Mesenchymal stem cell (in vitro differentiated cells and primary cell): Measurements from ENCODE around the gene TMEM140.

Source experiments
- DNase-seq: peaks from one replicate; pipeline ENCODE4 v3.0.0-alpha.2; 2013
- H2AFZ ChIP-seq: one replicate; pipeline ENCODE4 v1.6.1; 2013; ENCODE audit warnings: low read depth, mild to moderate bottlenecking, control low read depth, inconsistent platforms, low read length, moderate library complexity
- H2AK5ac ChIP-seq: 2 replicates; pipeline ENCODE4 v1.6.1; 2013; ENCODE audit warnings: low read length, moderate library complexity, mild to moderate bottlenecking, inconsistent platforms; ENCODE audit not compliant: severe bottlenecking
- H2BK120ac ChIP-seq: one replicate; pipeline ENCODE4 v1.6.1; 2013; ENCODE audit warnings: low read depth, mild to moderate bottlenecking, inconsistent platforms, low read length, moderate library complexity
- H2BK12ac ChIP-seq, 2 experiments: one replicate each; pipeline ENCODE4 v1.6.1; 2013; ENCODE audit warnings: inconsistent platforms in 2 of 2, low read length in 2 of 2, mild to moderate bottlenecking in 2 of 2, moderate library complexity in 2 of 2, control low read depth in 1 of 2
- H2BK15ac ChIP-seq: one replicate; pipeline ENCODE4 v1.6.1; 2013; ENCODE audit warnings: mild to moderate bottlenecking, low read depth, inconsistent platforms; ENCODE audit not compliant: poor library complexity, severe bottlenecking
- H2BK5ac ChIP-seq: 2 replicates; pipeline ENCODE4 v1.6.1; 2013; ENCODE audit warnings: low read depth, mild to moderate bottlenecking, low read length, control low read depth, inconsistent platforms; ENCODE audit not compliant: poor library complexity, severe bottlenecking
- H3K14ac ChIP-seq, 2 experiments: one replicate each; pipeline ENCODE4 v1.6.1; 2013; ENCODE audit warnings: inconsistent platforms in 2 of 2, low read length in 2 of 2, control low read depth in 1 of 2, mild to moderate bottlenecking in 1 of 2, moderate library complexity in 1 of 2
- H3K18ac ChIP-seq, 2 experiments: one replicate each; pipeline ENCODE4 v1.6.1; 2013; ENCODE audit warnings: inconsistent platforms in 2 of 2, low read length in 2 of 2, control low read depth in 1 of 2, low read depth in 1 of 2, mild to moderate bottlenecking in 1 of 2
- H3K23ac ChIP-seq, 2 experiments: one replicate each; pipeline ENCODE4 v1.6.1; 2013; ENCODE audit warnings: inconsistent platforms in 2 of 2, low read length in 2 of 2, mild to moderate bottlenecking in 2 of 2, moderate library complexity in 2 of 2, control low read depth in 1 of 2
- H3K27ac ChIP-seq: 2 replicates; pipeline ENCODE4 v1.5.1; 2013; ENCODE audit warnings: mild to moderate bottlenecking, moderate library complexity, low read length, control low read depth, inconsistent platforms; ENCODE audit not compliant: poor library complexity, severe bottlenecking
- H3K27me3 ChIP-seq, 2 experiments: 2 replicates each; pipeline versions ENCODE4 v1.6.1 to v1.7.0; 2013; ENCODE audit warnings: low read length in 2 of 2, mild to moderate bottlenecking in 2 of 2, moderate library complexity in 2 of 2, control low read depth in 1 of 2, inconsistent platforms in 1 of 2; ENCODE audit not compliant: control insufficient read depth in 1 of 2, insufficient read depth in 1 of 2
- H3K36me3 ChIP-seq, 2 experiments: 2 replicates each; pipeline versions ENCODE4 v1.6.1 to v1.7.0; 2013; ENCODE audit warnings: low read length in 2 of 2, control low read depth in 1 of 2, inconsistent platforms in 1 of 2, low read depth in 1 of 2, mild to moderate bottlenecking in 1 of 2; ENCODE audit not compliant: insufficient read depth in 2 of 2, control insufficient read depth in 1 of 2
- H3K4ac ChIP-seq, 2 experiments: one replicate each; pipeline ENCODE4 v1.6.1; 2013; ENCODE audit warnings: inconsistent platforms in 2 of 2, low read length in 2 of 2, mild to moderate bottlenecking in 2 of 2, moderate library complexity in 2 of 2, control low read depth in 1 of 2, low read depth in 1 of 2
- H3K4me1 ChIP-seq: 2 replicates; pipeline ENCODE4 v1.6.1; 2013; ENCODE audit warnings: low read depth, low read length, control low read depth; ENCODE audit not compliant: control insufficient read depth, insufficient read depth
- H3K4me2 ChIP-seq: 2 replicates; pipeline ENCODE4 v1.6.1; 2013; ENCODE audit warnings: low read length, mild to moderate bottlenecking, inconsistent platforms; ENCODE audit not compliant: poor library complexity, severe bottlenecking
- H3K4me3 ChIP-seq, 2 experiments: 2 replicates each; pipeline versions ENCODE4 v1.5.1 to v1.7.0; 2013; ENCODE audit warnings: low read length in 2 of 2, mild to moderate bottlenecking in 2 of 2, control low read depth in 1 of 2, low read depth in 1 of 2; ENCODE audit not compliant: insufficient read depth in 1 of 2
- H3K79me1 ChIP-seq: replicated peaks from 2 replicates; pipeline ENCODE4 v1.6.1; 2013; ENCODE audit warnings: mild to moderate bottlenecking, control low read depth, low read length, inconsistent platforms; ENCODE audit not compliant: poor library complexity, severe bottlenecking
- H3K9ac ChIP-seq: 2 replicates; pipeline ENCODE4 v1.7.0; 2013; ENCODE audit warnings: mild to moderate bottlenecking, low read length, moderate library complexity
- H3K9me3 ChIP-seq: 2 replicates; pipeline ENCODE4 v1.7.0; 2013; ENCODE audit warnings: mild to moderate bottlenecking, low read length; ENCODE audit not compliant: control insufficient read depth
- H4K8ac ChIP-seq: one replicate; pipeline ENCODE4 v1.6.1; 2013; ENCODE audit warnings: inconsistent platforms, mild to moderate bottlenecking, low read length, moderate library complexity
- H4K91ac ChIP-seq: one replicate; pipeline ENCODE4 v1.6.1; 2013; ENCODE audit warnings: mild to moderate bottlenecking, low read length, inconsistent platforms
- WGBS: methylation state at CpG from one replicate; pipeline ENCODE4 v1.1.7; 2013; ENCODE audit warnings: mixed read lengths; 5-methylcytosine and 5-hydroxymethylcytosine counted together

Gene TMEM140

GRCh38 chr7:135167365-135167917, 19.6 kb downstream of the TMEM140 start:
- no peak for DNase-seq
- H2BK12ac ChIP-seq: no peak overlapping the region
- no peak overlapping the region for H2BK15ac ChIP-seq
- peak overlapping the region in 1 of 2 experiments; percentile 28 for H3K4me3 ChIP-seq
- H2AFZ ChIP-seq: no peak overlapping the region
- H3K18ac ChIP-seq: no peak overlapping the region
- no peaks in the 10 kb centered on the region for H3K9me3 ChIP-seq
- peaks cover 30% of the 10 kb centered on the region for H3K79me1 ChIP-seq
- no peak overlapping the region for H3K14ac ChIP-seq
- no peak overlapping the region for H3K23ac ChIP-seq
- H3K4ac ChIP-seq: no peak overlapping the region
- H3K27ac ChIP-seq: no peak overlapping the region
- peak overlapping the region; percentile 16 for H4K8ac ChIP-seq
- no peaks in the 10 kb centered on the region for H3K27me3 ChIP-seq
- peaks cover 53 to 55% of the 10 kb centered on the region in 2 experiments for H3K36me3 ChIP-seq
- WGBS: 93% methylated on average over 10 of the region's 12 CpGs
- no peak overlapping the region for H2BK120ac ChIP-seq
- no peak overlapping the region for H3K4me2 ChIP-seq
- peaks cover 26% of the 10 kb centered on the region for H3K4me1 ChIP-seq
- H2BK5ac ChIP-seq: no peak overlapping the region
- H3K9ac ChIP-seq: peak overlapping the region; percentile 36
- no peak overlapping the region for H4K91ac ChIP-seq
- H2AK5ac ChIP-seq: peak overlapping the region; percentile 14

- Histone ChIP-seq H2AFZ (no peak overlapping the region), H3K9ac (peak overlapping the region; percentile 96), H3K79me1 (peaks cover 30% of the 10 kb centered on the region), H4K91ac (no peak overlapping the region), H2BK5ac (no peak overlapping the region), H3K4me3 (peak overlapping the region in 1 of 2 experiments; percentile 28), H3K27ac (no peak overlapping the region), H3K14ac (no peak overlapping the region), H2BK15ac (no peak overlapping the region), H3K18ac (no peak overlapping the region), H2AK5ac (peak overlapping the region; percentile 40), H3K27me3 (no peaks in the 10 kb centered on the region), H3K36me3 (peaks cover 50 to 53% of the 10 kb centered on the region in 2 experiments), H3K4ac (no peak overlapping the region), H3K9me3 (no peaks in the 10 kb centered on the region), H4K8ac (no peak overlapping the region), H2BK12ac (no peak overlapping the region), H3K4me2 (no peak overlapping the region), H2BK120ac (no peak overlapping the region), H3K23ac (no peak overlapping the region), H3K4me1 (peaks cover 26% of the 10 kb centered on the region)
- DNase-seq: no peak
- 75% methylated on average over 4 of the region's 9 CpGs for WGBS
Observed at GRCh38 chr7:135168001-135168400, 20.1 kb downstream of the TMEM140 start.

GRCh38 chr7:135168489-135169140, 20.7 kb downstream of the TMEM140 start:
- H3K23ac ChIP-seq: no peak overlapping the region
- peak overlapping the region; percentile 45 for H2AK5ac ChIP-seq
- peaks cover 26% of the 10 kb centered on the region for H3K4me1 ChIP-seq
- H3K27me3 ChIP-seq: no peaks in the 10 kb centered on the region
- no peak overlapping the region for H2BK120ac ChIP-seq
- no peak overlapping the region for H3K4ac ChIP-seq
- peak overlapping the region in 1 of 2 experiments; percentile 91 for H3K4me3 ChIP-seq
- peak overlapping the region in 1 of 2 experiments; percentile 46 for H3K18ac ChIP-seq
- peak overlapping the region; percentile 87 for H3K4me2 ChIP-seq
- H4K8ac ChIP-seq: peak overlapping the region; percentile 40
- peaks cover 49 to 53% of the 10 kb centered on the region in 2 experiments for H3K36me3 ChIP-seq
- no peak overlapping the region for H2BK15ac ChIP-seq
- peak overlapping the region; percentile 96 for H3K9ac ChIP-seq
- no peak for DNase-seq
- WGBS: 93% methylated on average over 13 of the region's 13 CpGs
- peaks cover 30% of the 10 kb centered on the region for H3K79me1 ChIP-seq
- no peaks in the 10 kb centered on the region for H3K9me3 ChIP-seq
- H3K14ac ChIP-seq: no peak overlapping the region
- H4K91ac ChIP-seq: no peak overlapping the region
- peak overlapping the region; percentile 21 to 44 for H2BK12ac ChIP-seq
- no peak overlapping the region for H2AFZ ChIP-seq
- no peak overlapping the region for H2BK5ac ChIP-seq
- peak overlapping the region; percentile 99 for H3K27ac ChIP-seq

GRCh38 chr7:135169141-135169963, 21.5 kb downstream of the TMEM140 start:
- peak overlapping the region; percentile 87 to 91 for H3K4me3 ChIP-seq
- no peaks in the 10 kb centered on the region for H3K9me3 ChIP-seq
- H2AFZ ChIP-seq: peak overlapping the region; percentile 90
- peak overlapping the region; percentile 87 for H3K4me2 ChIP-seq
- peaks cover 42 to 47% of the 10 kb centered on the region in 2 experiments for H3K36me3 ChIP-seq
- peak overlapping the region; percentile 44 to 76 for H2BK12ac ChIP-seq
- H3K9ac ChIP-seq: peak overlapping the region; percentile 96
- no peak overlapping the region for H2BK120ac ChIP-seq
- peak overlapping the region; percentile 47 to 97 for H3K4ac ChIP-seq
- peak; percentile 41 for DNase-seq
- H2AK5ac ChIP-seq: peak overlapping the region; percentile 92
- H4K91ac ChIP-seq: no peak overlapping the region
- no peaks in the 10 kb centered on the region for H3K27me3 ChIP-seq
- peak overlapping the region; percentile 99 for H3K27ac ChIP-seq
- H3K4me1 ChIP-seq: peaks cover 28% of the 10 kb centered on the region
- H2BK5ac ChIP-seq: peak overlapping the region; percentile 99
- H2BK15ac ChIP-seq: no peak overlapping the region
- H3K18ac ChIP-seq: peak overlapping the region; percentile 46 to 91
- WGBS: 72% methylated on average over 9 of the region's 11 CpGs
- H3K79me1 ChIP-seq: peaks cover 22% of the 10 kb centered on the region
- peak overlapping the region; percentile 83 for H4K8ac ChIP-seq
- H3K14ac ChIP-seq: no peak overlapping the region
- no peak overlapping the region for H3K23ac ChIP-seq
